Activated naive CD4-positive, alpha-beta T cell (primary cell): Measurements from ENCODE around the gene TMEM127.
A peak's percentile ranks its signal among the peaks of the same experiment; 100 is the strongest.
"Not testable (repeated sequence)": the region's sequence is repeated elsewhere in the genome, so short reads cannot be mapped to it uniquely, and the experiment has no call there.

Experiments used
- DNase-seq, 4 experiments: peaks; one replicate each; lab custom pipeline; 2025; lab: John Stamatoyannopoulos, UW

TMEM127 gene

DNA sequence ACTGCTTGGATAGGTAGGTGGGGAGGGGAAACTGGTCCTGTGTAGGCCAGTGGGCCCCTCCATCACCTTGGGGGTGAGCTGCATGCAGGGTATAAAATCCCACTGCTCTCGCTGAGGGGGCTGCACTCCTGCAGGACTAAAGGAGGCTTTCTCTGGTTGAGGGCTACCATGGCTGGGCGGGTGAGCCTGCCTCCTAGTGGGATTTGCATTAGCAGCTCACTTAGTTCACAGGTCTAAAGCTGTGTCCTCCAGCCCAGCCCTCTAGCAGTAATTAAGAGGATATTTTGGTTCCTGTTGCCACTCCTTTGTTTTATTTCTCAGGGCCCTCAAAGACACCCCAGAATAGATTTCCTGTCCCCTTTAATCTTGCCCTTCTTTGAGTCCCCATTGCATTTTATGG, 24.6 kb downstream of the TMEM127 start:
- no peak for DNase-seq

DNA sequence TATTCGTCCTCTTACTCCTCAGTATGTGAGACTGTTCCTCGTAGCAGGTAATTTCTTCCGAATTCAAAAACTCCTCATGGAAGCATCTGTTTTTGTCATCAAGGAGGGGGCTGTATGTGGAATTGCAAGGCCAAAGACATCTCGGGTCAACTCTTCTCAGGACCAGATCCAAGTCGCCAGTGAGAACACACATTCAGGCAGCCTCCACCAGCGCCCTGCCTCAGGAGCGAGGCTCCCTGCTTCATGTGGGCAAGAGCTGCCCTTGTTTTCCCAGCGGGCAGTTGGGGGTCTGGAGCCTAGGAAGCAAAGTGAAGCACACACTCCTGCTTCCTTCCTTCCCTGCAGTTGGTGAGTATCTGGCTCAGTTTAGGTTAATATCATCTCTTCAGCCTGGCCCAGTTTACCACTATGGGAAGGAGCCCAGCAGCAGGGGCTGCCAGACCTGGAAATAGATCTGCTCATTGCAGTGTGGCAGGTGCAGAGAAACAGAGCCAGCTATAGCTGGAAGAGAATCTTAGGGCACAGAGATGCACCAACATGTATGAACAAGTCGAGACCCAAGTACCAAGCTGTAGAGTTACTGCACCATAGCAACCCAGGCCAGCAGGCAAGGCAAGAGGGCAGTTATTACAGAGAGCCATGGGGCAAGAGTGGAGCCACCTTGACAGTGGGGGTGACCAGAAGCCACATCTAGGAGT, 25.3 kb downstream of the TMEM127 start:
- DNase-seq: no peak

DNA sequence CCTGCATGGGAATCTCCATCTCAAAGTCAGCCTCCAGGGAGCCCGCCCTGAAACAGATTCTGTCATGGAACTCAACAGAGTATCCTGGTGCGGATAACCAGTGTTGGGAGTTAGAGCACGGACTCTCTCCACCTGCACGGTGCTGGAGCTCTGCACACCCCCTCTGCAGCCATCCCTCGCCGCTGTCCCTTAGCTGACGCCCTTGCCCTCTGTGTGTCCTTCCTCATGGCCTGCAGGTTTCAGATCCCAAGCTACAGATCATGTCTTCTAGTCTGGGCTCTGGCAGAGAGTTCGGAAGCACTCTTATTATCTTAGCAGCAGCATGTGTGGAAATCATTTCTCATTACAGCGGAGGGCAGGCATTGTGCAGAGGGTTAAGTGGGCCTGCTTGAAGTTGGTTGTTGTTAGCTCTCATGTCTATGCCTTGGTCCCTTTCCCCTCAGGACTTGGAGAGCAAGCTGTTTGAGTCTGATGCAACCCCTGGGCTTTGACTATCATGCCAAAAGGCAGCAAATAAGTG, 26.0 kb downstream of the TMEM127 start:
- DNase-seq: no peak

DNA sequence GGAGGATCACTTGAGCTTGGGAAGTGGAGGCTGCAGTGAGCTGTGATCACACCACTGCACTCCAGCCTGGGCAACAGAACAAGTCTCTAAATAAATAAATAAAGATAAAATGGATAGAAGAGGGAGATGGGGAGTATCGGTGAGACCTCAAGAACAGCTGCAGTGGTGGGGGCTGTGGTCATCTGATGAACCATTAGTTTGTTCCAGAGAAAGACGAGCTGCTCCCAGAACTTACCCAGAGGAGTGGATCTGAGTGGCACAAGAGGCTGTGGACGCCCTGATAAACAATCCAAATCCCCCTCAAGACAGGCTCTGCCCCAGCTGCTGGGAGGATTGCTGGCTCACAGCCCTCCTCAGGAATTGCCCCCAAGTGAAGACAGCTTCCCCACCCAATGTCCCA, 26.7 kb downstream of the TMEM127 start:
- no peak for DNase-seq

DNA sequence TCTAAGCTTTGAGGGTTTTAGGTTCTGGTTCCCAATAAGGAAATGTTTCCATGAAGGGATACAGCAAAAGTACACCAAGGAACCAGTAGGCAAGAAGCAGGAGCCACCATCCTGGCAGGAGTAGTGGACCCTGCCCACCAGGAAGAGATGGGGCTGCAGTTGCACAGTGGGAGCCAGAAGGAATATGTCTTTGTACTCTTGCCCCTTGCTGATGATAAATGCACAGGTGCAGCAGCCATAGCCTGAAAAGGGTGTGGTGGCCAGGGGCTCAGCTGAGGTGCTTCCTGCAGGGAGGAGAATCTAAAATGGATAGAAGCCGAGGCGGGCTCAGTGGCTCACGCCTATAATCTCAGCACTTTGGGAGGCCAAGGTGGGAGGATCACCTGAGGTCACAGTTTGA, 27.5 kb downstream of the TMEM127 start:
- DNase-seq: no peak

DNA sequence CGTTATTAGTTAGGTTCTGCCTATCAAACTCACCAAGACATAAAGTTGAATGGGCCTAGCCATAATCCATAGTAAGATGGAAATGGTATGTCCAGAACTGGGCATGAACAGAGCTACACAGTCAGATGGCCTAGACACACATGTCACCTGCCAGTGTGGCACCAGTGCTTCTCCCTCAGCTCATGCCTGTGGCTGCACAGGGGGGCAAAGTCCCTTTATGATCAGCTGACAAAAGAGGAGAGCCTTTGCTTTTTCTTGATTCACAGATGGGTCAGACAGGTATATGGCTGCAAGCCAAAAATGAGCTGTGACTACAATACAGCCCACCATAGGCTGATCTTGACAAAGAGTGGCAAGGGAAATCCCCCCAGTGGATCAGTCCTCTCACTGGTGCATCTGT, 28.9 kb downstream of the TMEM127 start:
- DNase-seq: no peak

DNA sequence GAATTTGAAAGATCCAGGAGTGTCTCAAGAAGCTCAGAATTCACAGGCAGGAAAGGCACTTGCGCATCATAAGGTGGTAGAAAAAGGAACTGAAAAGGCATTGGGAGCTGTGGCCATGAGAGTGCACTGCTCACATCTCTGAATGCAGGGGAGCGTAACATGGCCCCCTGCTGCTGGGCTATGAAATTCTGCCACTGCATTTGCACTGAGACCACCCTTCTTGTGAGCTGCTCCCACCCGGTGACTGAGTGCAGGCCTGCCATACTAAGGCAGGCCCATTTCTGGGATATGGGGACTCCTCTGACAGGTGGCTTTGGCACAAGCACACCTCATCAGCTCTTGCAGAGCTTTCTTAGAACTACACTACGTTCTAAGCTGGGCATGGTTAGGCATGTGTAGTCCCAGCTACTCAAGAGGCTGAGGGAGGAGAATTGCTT, 31.9 kb downstream of the TMEM127 start:
- no peak for DNase-seq

DNA sequence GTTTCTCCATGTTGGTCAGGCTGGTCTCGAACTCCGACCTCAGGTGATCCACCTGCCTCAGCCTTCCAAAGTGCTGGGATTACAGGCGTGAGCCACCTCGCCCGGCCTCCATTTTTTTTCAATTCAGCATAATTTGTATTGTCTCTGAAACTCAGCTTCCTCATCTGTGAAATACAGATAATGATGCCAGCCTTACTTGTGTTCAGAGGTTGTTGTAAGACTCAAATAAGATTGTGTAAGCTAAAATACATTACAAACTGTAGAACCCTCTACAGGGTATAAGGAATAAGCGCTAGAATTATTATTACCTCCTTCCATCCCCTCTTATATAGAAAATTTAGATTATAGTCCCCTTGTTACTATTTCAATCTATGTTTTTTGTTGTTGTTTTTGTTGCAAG, 32.4 kb downstream of the TMEM127 start:
- DNase-seq: no peak

DNA sequence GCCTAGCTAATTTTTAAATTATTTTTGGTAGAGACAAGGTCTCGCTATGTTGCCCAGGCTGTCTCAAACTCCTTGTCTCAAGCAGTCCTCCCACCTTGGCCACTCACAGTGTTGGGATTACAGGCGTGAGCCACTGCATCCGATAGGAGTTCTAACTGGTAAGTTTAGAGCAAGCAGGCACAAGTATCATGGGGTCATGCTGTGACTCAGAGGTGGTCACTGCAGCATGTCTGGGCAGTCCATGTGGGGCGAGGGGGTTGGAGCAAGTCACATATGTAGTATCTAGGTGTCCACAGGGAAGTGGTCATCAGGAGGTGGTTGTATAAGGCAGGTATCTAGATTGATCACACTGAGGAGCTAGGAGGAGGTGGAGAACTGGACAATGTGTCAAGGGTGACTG, 34.5 kb downstream of the TMEM127 start:
- DNase-seq: no peak

DNA sequence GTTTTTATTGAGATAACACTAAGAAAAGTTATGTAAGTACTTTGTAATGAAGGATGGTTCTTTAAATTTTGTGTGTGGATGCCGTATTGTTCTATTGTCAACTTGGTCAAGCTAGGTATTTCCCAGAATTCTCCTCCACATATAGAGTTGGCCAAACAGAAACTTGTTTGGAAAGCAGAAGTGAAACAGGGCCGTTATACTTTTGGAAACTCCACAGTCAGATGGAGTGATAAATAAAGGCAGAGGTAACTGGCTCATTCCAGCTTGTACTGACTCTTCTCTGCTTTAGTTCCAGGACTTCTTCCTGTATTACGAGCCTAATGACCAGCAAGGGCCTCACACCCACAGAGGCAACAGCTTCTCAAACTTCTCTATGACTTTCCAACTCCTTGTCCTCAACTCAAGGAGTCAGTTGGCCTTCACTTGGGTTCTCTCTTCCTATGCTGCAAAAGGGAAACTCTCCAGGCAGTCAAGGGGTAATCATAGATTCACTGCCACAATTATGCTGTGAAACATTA, 40.7 kb downstream of the TMEM127 start:
- DNase-seq: no peak

DNA sequence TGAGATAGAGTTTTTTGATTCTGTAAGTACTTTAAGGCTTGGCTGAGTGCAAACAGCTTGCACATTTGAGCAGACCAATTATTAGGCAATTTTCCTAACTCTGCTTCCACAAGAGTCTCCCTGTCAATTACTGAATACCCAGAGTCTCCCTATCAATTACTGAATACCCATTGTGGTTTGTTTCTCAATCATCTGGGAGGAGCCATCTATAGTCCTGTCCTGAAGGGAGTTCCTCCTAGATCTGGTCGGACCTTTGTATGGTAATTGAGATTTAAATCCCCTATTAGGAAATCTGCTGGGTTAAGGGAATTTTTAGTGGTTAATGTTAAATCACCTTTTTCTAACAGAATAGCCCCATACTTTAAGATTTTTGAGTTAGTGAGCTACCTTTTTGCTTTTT, 44.7 kb downstream of the TMEM127 start:
- not testable (repeated sequence) for DNase-seq

DNA sequence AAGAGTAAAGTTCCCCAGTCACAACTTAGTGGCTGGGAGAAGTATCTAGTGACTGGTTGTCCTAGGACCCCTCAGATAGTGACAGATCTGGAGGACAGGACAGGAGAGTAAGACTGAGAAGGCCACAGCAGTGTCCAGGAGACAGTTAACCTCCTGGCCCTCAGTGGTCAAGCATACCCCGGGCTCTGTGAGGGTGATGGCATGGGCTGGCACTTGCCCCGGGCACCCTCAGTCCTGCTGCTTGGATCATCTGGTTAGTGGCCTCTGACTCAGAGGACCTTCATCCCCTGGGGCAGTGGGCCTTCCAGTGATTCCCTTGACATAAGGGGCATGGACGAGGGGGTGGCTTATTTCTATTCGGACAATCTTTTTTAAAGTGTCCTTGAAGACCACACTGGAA, 45.8 kb downstream of the TMEM127 start:
- DNase-seq: not testable (repeated sequence)

DNA sequence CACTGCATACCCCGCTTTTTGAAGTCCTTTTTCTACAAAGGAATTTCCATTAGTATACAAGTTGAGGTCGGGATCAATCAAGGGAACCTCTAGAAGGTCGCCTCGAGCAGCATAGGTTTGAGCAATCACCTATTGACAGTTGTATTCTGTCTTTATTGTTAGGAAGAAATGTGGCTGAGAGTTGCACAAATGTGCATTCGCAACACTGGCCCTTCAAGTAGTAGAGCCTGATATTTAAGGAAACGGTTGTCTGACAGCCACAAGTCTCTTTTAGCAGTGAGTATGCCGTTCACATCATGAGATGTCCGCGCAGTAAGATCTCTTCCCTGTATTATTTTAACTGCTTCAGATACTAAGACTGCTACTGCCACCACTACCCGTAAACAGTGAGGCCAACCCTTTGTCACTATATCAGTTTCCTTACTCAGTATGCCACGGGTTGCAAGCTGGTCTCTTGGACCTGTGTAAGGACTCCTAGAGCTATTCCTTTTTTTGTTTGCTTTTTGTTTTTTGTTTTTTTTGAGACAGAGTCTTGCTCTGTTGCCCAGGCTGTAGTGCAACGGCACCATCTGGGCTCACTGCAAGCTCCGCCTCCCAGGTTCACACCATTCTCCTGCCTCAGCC, 47.2 kb downstream of the TMEM127 start:
- DNase-seq: no peak

DNA sequence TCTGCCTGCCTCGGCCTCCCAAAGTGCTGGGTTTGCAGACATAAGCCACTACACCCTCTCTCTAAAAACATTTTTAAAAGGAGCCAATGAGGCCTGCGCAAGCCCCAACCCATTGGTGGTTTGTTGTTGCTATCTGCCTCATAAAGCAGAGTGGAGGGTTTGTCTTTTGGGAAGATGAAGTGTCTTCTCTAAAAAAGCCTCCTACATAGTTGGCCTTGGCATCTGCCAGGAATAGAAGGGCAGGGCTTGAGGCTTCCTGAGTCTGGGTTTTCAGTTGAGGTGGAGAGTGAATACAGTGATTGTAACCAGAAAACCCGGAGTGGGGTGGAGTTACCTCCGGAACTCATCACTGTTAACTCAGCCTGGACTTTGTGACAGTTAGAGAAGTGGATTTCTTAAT, 51.2 kb downstream of the TMEM127 start:
- no peak for DNase-seq

DNA sequence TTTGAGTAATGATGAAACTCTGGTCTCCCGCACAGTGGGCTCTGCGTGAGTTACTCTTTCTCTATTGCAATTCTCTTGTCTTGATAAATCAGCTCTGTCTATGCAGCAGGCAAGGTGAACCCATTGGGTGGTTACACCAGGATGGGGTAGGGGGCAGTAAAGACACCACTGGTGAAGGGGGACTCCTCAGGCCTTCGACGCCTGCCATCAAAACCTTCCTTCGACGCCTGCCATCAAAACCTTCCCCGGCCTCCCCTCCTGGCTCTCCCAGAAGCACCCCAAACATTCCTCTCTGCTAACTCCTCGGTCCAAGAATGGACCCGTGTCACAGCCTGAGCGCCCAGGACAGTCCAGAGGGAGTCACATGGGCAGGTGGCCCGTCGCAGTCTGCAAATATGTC, 52.4 kb downstream of the TMEM127 start:
- DNase-seq: no peak

DNA sequence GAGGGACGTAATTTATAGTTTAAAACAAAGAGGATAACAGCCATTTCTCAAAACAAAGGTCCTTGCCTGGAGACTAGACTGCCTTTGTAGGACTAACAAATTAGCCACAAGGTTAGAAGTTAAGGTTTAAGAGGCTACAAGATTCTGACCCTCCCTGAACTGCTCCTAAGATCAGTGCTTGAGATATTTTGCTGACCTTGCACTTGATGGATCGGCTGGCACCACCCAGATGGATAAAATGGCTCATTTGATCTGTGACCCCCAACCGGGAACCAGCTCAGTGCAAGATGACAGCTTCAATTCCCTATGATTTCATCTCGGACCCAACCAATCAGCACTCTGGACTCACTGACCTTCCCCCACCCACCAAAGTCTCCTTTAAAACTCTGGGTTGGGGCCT, 53.5 kb downstream of the TMEM127 start:
- no peak for DNase-seq

DNA sequence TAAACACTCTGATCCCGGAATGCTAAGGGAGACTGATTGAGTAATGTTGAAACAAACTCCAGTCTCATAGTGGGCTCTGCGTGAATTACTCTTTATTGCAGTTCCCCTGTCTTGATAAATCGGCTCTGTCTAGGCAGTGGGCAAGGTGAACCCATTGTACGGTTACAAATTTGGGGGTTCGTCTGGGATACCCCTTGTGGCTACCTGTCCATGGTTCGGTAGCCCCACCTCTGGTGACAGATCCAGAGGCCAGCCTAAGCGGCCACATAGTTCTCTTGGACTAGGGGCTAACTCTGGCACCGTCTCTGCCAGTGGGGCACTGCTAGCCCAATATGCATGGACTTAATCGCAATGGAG, 56.1 kb downstream of the TMEM127 start:
- no peak for DNase-seq

DNA sequence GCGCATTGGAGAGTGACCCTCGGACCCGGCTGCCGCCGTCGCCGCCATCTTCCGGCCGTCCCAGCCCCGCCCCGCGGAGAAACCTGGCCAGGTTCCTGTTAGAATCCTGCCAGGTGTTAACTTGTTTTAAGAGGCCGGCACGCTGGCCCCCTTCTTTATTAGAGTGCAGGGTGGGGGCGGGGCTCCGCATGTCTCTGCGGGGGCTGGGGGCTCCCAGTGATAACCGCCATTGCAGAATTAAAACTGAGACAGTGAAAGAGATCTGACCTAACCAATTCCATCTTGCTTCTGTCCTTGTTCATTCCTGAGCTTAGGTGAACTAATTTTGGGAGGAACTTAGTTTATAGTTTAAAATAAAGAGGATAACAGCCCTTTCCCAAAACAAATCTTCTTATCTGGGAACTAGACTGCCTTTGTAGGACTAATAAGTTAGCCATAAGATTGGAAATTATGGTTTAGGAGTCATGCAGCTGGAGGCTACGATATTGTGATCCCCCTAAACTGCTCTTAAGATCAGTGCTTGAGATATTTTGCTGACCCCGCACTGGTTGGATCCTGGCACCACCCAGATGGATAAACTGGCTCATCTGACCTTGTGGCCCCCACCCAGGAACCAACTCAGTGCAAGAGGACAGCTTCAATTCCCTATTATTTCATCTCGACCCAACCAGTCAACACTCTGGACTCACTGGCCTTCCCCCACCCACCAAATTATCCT, 56.6 kb downstream of the TMEM127 start:
- DNase-seq: no peak

DNA sequence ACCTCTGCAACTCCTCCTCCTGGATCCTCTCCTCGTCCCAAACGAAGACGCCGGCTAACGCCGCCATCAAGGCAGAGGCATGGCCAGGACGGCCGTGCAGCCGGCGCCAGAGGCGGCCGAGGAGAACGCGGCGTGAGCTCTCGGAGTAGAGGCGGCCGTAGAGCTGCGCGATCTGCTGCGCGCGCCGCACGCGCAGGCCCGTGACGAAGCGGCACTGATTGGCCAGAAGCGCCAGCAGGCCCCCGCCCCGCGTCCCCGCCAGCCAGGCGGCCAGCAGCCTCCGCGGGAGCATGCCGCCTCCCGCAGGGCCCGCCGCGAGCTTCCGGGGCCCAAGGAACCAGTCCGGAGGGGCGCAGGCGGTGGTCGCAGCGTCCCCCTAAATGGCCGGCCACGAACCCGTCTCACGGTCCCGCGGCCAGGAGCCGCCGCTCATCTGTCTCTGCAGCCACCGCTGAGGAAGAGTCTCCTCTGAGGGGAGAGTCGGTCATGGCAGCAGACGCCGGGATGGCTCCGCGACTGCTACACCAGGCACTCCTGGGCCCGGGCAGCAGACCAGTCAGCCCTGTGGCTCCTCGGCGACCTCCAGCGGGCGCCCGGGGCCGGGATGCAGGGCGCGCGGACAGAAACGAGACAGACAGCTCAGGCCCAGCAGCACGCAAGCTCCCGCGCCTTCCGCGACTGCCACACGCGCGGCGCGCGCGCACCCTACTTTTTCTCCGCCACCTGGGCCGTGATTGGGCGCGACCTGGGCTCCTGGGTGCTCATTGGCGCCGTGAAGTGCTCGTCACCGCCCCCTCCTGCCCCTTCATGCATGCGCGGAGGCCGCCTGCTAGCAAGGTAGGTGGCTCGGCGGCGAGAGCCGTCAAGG, 57.4 kb downstream of the TMEM127 start, which contains the start of gene STARD7:
STARD7 (minus strand) TSS at position 685 of the 868 bp plus-strand sequence; CDS start at position 292, 393 bp downstream.
- peak; percentile 91 to 95 (median 92) for DNase-seq

DNA sequence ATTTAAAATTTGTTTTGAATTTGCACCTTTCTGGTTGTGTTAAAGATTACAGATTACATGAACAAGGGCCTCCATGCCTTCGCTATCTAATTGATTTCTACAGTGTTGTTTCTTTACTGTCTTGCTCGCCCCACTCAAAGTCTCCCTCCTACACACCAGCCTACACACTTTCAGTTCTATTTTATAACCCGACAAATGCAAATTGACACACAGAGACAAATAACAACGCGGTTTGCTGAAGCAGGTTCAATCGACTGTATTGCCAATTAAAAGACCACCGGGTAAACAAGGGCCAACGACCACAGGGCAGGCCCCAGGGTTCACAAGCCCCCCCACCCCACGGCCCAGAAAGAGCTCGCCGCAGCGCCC, 58.0 kb downstream of the TMEM127 start:
- no peak for DNase-seq

DNA sequence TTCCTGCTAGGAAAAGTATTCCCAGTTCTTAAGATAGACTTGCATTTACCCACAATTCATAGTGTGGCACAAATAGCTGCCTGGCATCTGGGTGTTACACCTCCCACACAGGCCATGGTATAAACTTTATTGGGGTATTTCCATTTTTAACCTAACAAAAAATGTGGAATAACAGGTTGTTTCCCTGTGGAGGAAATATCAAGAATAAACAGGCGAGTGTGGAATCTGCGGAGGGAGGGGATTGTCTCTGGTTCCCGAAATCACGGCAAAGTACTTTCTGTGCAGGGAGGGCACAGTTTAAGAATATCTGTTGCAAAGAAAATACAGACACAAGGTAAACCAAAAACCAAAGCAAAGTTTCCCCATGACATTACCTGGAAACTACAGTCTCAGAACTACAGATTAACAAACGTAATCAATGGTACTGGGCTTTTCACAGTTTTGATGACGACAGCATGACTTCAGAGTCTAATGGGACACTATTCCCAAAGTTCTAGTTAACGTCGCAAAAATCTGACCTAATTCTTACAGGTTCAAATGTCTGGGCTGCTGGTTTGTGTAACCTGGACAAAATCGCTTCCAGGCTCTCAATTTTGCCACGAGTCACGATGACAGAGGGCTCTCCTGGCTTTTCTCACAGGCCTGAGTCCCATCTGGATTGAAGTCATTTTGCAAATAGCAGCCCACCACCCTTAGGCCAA, 58.6 kb downstream of the TMEM127 start:
- no peak for DNase-seq
